Measurements from ENCODE around the gene CDK9.
A peak's percentile ranks its signal among the peaks of the same experiment; 100 is the strongest.
"Not testable (repeated sequence)": the region's sequence is repeated elsewhere in the genome, so short reads cannot be mapped to it uniquely, and the experiment has no call there.

CDK9 gene

GRCh38 chr9:127780126-127780885, 5.5 kb upstream of the CDK9 start:
- DNase-seq (ENCODE audit: low spot score): no peak

DNA sequence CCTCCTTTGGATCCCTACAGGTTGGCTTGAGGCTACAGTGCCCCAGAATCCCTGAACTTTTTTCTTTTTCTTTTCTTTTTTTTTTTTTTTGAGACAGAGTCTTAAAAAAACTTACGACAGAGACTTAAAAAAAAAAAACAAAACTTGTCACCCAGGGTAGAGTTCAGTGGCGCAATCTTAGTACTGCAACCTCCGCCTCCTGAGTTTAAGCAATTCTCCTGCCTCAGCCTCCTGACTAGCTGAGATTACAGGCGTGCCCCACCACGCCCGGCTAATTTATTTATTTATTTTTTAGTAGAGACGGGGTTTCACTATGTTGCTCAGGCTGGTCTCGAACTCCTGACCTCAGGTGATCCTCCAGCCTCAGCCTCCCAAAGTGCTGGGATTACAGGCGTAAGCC, 4.9 kb upstream of the CDK9 start:
- not testable (repeated sequence) for DNase-seq (ENCODE audit: low spot score)

DNA sequence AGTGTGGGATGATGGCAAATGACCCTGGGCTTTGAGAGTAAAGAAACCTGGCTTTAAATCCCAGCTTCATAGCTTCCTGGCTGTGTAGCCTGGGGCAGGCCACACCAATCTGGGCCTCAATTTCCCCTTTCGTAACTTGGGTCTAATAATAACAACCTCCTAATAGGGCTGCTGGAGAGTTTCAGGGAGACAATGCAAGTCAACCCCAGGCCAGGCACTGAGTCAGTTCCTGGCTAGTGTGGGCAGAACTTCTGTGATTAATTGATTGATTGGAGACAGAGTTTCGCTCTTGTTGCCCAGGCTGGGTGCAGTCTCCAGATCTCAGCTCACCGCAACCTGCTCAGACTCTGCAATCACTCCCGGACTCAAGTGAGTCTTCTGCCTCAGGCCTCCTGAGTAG, 4.0 kb upstream of the CDK9 start:
- DNase-seq (ENCODE audit: low spot score): no peak

GRCh38 chr9:127783111-127784008, 2.5 kb upstream of the CDK9 start:
- DNase-seq (ENCODE audit: low spot score): no peak

DNA sequence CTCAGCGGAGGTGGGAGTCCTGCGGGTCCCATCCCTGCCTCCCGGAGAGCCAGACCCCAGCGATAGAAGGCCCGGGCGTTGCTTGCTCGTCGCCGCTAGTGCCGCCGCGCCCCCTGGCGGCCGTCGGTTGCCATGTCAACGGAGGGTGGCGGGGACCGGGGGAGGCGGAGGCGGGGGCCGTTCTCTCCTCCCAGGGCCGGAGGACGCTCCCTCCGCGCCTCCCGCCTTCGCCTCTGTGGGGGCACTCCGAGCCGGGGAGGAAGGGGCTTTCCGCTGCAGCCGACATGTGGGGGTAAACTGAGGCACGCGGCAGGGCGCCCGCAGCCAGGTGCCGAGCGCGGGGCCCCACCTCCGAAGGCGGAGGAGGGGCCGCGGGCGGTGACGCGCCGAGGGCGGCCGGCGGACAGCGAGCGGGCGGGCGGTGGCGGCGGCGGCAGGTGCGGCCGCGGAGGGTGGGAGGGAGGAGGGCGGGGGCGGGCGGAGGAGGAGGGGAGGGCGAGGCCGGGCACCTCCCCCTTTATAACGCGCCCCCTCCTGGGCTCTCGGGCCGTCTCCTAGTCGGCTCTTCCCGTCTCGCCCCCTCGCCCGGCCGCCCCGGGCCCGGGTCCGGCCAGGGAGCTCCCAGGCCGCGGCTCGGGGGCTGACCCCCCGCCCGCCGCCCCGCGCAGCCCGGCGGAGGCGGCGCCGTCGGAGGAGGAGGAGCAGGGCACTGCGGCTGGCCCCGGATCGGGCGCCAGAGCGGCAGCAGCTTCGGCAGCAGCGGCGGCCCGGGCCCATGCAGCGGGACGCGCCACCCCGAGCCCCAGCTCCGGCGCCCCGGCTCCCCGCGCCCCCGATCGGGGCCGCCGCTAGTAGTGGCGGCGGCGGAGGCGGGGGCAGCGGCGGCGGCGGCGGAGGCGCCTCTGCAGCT, 556 bp upstream of the CDK9 start:
- peak; percentile 81 for DNase-seq (ENCODE audit: low spot score)

- no peak for DNase-seq (ENCODE audit: low spot score)
These were observed 905 bp downstream of the CDK9 start for GRCh38 chr9:127786773-127787104.

GRCh38 chr9:127788337-127789011, 2.6 kb downstream of the CDK9 start:
- DNase-seq (ENCODE audit: low spot score): no peak

GRCh38 chr9:127789179-127789578, 3.3 kb downstream of the CDK9 start:
- DNase-seq (ENCODE audit: low spot score): no peak

GRCh38 chr9:127790094-127790855, 4.4 kb downstream of the CDK9 start:
- no peak for DNase-seq (ENCODE audit: low spot score)

GRCh38 chr9:127791085-127791484, 5.3 kb downstream of the CDK9 start:
- no peak for DNase-seq (ENCODE audit: low spot score)

GRCh38 chr9:127792417-127793031, 6.7 kb downstream of the CDK9 start:
- no peak for DNase-seq (ENCODE audit: low spot score)

DNA sequence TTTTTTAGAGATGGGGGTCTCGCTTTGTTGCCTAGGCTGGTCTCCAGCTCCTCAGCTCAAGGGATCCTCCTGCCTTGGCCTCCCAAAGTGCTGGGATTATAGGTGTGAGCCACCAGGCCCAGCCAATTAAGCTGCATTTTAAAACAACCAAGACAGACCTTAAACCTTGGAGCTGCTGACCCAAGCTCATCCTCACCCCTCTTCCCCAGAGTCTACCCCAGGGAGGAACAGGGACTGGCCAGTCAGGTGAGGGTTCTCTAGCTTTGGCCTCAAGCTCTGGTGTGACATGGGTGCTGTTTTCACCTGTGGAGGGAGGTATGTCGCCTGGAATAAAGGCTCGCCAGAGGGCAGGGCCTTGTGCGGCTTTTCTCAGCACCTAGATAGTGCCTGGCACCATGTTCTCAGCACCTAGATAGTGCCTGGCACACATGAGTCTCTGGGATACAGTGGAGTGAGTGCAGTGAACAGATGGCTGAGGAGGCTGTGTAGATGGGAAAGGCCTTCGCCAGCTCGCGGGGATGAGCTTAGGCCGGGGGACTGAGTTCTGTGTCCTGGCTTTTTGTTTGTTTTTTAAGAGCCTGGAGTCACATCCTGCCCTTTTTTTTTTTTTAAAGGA, 7.4 kb downstream of the CDK9 start:
- DNase-seq (ENCODE audit: low spot score): no peak

- DNase-seq (ENCODE audit: low spot score): no peak
These were observed 8.4 kb downstream of the CDK9 start for GRCh38 chr9:127794001-127794791.

DNA sequence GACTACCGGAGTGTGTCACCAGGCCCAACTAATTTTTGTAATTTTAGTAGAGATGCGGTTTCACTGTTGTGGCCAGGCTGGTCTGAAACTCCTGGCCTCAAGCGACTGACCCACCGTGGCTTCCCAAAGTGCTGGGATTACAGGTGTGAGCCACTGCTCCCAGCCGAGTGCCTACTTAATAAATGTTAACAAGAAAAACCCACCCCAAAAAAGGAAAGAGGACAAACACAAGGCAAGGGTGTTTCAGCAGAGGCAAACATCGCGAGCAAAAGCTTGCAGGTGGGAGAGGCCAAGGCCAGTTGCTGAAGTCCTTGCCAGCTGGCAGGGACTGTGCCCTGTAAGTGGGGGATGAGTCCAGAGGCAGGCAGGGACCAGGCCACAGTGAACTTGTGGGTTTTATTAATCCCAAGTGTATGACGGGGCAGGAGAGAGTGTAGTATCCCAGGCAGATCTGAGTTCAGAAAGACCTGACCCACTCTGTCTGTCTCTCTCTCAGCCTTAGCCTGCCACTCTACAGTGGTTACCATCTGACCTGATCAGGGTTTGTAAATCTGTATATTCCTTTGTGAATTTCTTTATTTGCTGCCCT, 10.5 kb downstream of the CDK9 start:
- peak; percentile 19 for DNase-seq (ENCODE audit: low spot score)

GRCh38 chr9:127796852-127797370, 11.1 kb downstream of the CDK9 start:
- DNase-seq (ENCODE audit: low spot score): peak; percentile 37

GRCh38 chr9:127801955-127802575, 16.2 kb downstream of the CDK9 start:
- DNase-seq (ENCODE audit: low spot score): no peak

- peak; percentile 90 for DNase-seq (ENCODE audit: low spot score)
These were observed 17.0 kb downstream of the CDK9 start, which contains the start of gene FPGS for GRCh38 chr9:127802576-127803443. TSS of gene FPGS (plus strand) at chr9:127802882. CDS start at chr9:127802925, 43 bp downstream.
